HG02885 (cell line): ENCODE measurements around the gene COL4A3.
"Not testable (repeated sequence)": the region's sequence is repeated elsewhere in the genome, so short reads cannot be mapped to it uniquely, and the experiment has no call there.

Experiments used
- ATAC-seq: cut with Tn5 transposase; IDR thresholded peaks from one replicate; pipeline ENCODE4 v1.9.1; 2021; ENCODE audit warnings: mild to moderate bottlenecking; ENCODE audit not compliant: unreplicated experiment, poor library complexity

Gene COL4A3

GRCh38 chr2:227153758-227154486 is 10.5 kb upstream of the COL4A3 start:
- ATAC-seq: no peak

GRCh38 chr2:227154986-227155774 is 9.2 kb upstream of the COL4A3 start:
- no peak for ATAC-seq

GRCh38 chr2:227160164-227160563 is 4.3 kb upstream of the COL4A3 start:
- no peak for ATAC-seq

GRCh38 chr2:227161947-227162346 is 2.5 kb upstream of the COL4A3 start:
- ATAC-seq: no peak

- ATAC-seq: peak; percentile 66
Measured at GRCh38 chr2:227163485-227163997, 883 bp upstream of the COL4A3 start.

- peak; percentile 67 for ATAC-seq
Measured at GRCh38 chr2:227164763-227165291, 403 bp downstream of the COL4A3 start.

GRCh38 chr2:227171779-227172178 is 7.4 kb downstream of the COL4A3 start:
- not testable (repeated sequence) for ATAC-seq

- no peak for ATAC-seq
Measured at GRCh38 chr2:227177592-227178336, 13.3 kb downstream of the COL4A3 start.

GRCh38 chr2:227179988-227180685 is 15.7 kb downstream of the COL4A3 start:
- ATAC-seq: no peak

GRCh38 chr2:227180770-227181169 is 16.3 kb downstream of the COL4A3 start:
- ATAC-seq: no peak

- no peak for ATAC-seq
Measured at GRCh38 chr2:227182765-227183164, 18.3 kb downstream of the COL4A3 start.

- ATAC-seq: no peak
Measured at GRCh38 chr2:227183657-227184367, 19.4 kb downstream of the COL4A3 start.

- no peak for ATAC-seq
Measured at GRCh38 chr2:227185615-227186232, 21.3 kb downstream of the COL4A3 start.

- no peak for ATAC-seq
Measured at GRCh38 chr2:227186751-227187150, 22.3 kb downstream of the COL4A3 start.

- peak; percentile 77 for ATAC-seq
Measured at GRCh38 chr2:227188292-227188691, 23.9 kb downstream of the COL4A3 start.

GRCh38 chr2:227191367-227191766 is 26.9 kb downstream of the COL4A3 start:
- no peak for ATAC-seq

GRCh38 chr2:227192491-227192890 is 28.1 kb downstream of the COL4A3 start:
- ATAC-seq: no peak

- ATAC-seq: no peak
Measured at GRCh38 chr2:227194219-227194618, 29.8 kb downstream of the COL4A3 start.

GRCh38 chr2:227198866-227199265 is 34.4 kb downstream of the COL4A3 start:
- no peak for ATAC-seq
